Glutamatergic neuron (in vitro differentiated cells): Measurements from ENCODE around the gene ITGB5. TPM values are rescaled to one million over a fixed set of nuclear protein-coding genes. Genes with fewer than 3 reads are reported as not detected.

ENCODE experiments used
- DNase-seq: peaks from one replicate; pipeline ENCODE4 v3.0.0; 2022
- H3K27ac Mint-ChIP-seq: one replicate; pipeline ENCODE4 v1.8.0; 2020; ENCODE audit warnings: mild to moderate bottlenecking, mixed read lengths, inconsistent platforms; ENCODE audit not compliant: unreplicated experiment
- H3K27me3 Mint-ChIP-seq: one replicate; pipeline ENCODE4 v1.8.0; 2020; ENCODE audit warnings: mild to moderate bottlenecking, moderate library complexity, mixed read lengths, inconsistent platforms; ENCODE audit not compliant: unreplicated experiment
- H3K36me3 Mint-ChIP-seq: one replicate; pipeline ENCODE4 v1.8.0; 2020; ENCODE audit warnings: mild to moderate bottlenecking, mixed read lengths, inconsistent platforms; ENCODE audit not compliant: unreplicated experiment
- H3K4me1 Mint-ChIP-seq: one replicate; pipeline ENCODE4 v1.8.0; 2020; ENCODE audit warnings: mild to moderate bottlenecking, low read depth, mixed read lengths, inconsistent platforms; ENCODE audit not compliant: unreplicated experiment
- H3K4me3 Mint-ChIP-seq: one replicate; pipeline ENCODE4 v1.8.0; 2020; ENCODE audit warnings: mild to moderate bottlenecking, mixed read lengths, inconsistent platforms; ENCODE audit not compliant: unreplicated experiment
- H3K9me3 Mint-ChIP-seq: one replicate; pipeline ENCODE4 v1.8.0; 2020; ENCODE audit warnings: mild to moderate bottlenecking, moderate library complexity, mixed read lengths, inconsistent platforms; ENCODE audit not compliant: unreplicated experiment
- total RNA-seq: library from RNA; stranded (reverse); fragmentation: NEBNext Ultra II Directional; extraction: Animal tissue kit (Norgen Biotek cat#: 25700); gene quantifications from one replicate; pipeline ENCODE4 v1.2.1, GENCODE V29; 2021; ENCODE audit not compliant: unreplicated experiment
- TF ChIP-seq, protein P1 (sequence below): fragments of 200-600 bp; sonication (generic); IDR thresholded peaks from one replicate; pipeline ENCODE4 v1.5.0; 2021; ENCODE audit not compliant: partially characterized antibody, unreplicated experiment

The ITGB5 gene
- total RNA-seq, 1 donor from 2014 or later, result 12.8 TPM

DNA sequence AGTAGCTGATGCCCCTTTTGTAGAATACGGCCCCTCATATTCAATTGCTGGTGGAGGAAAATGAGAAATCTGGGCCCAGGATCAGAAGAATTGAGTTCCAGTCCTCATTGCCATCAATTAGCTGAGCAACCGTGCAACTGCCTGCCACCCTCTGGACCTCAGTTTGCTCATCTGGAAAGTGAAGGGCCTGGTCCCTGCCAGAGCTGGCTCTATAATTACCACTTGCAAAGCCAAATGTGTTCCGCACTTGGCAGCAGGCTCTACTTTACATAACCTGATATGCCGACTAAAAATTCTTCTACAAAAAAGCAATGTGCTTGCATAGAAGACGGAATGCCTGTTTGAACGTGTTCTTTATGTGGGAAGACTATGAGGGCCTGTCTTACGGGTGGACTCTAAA is 8.6 kb upstream of the ITGB5 start:
- H3K27me3 Mint-ChIP-seq, result no peaks in the 10 kb centered on the region
- H3K27ac Mint-ChIP-seq, result no peak overlapping the region
- peaks cover 2% of the 10 kb centered on the region for H3K9me3 Mint-ChIP-seq
- no peak overlapping the region for H3K4me3 Mint-ChIP-seq
- TF ChIP-seq, protein P1, sequence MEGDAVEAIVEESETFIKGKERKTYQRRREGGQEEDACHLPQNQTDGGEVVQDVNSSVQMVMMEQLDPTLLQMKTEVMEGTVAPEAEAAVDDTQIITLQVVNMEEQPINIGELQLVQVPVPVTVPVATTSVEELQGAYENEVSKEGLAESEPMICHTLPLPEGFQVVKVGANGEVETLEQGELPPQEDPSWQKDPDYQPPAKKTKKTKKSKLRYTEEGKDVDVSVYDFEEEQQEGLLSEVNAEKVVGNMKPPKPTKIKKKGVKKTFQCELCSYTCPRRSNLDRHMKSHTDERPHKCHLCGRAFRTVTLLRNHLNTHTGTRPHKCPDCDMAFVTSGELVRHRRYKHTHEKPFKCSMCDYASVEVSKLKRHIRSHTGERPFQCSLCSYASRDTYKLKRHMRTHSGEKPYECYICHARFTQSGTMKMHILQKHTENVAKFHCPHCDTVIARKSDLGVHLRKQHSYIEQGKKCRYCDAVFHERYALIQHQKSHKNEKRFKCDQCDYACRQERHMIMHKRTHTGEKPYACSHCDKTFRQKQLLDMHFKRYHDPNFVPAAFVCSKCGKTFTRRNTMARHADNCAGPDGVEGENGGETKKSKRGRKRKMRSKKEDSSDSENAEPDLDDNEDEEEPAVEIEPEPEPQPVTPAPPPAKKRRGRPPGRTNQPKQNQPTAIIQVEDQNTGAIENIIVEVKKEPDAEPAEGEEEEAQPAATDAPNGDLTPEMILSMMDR, result no peak
- H3K4me1 Mint-ChIP-seq, result peaks cover 4% of the 10 kb centered on the region
- no peak for DNase-seq
- no peaks in the 10 kb centered on the region for H3K36me3 Mint-ChIP-seq

DNA sequence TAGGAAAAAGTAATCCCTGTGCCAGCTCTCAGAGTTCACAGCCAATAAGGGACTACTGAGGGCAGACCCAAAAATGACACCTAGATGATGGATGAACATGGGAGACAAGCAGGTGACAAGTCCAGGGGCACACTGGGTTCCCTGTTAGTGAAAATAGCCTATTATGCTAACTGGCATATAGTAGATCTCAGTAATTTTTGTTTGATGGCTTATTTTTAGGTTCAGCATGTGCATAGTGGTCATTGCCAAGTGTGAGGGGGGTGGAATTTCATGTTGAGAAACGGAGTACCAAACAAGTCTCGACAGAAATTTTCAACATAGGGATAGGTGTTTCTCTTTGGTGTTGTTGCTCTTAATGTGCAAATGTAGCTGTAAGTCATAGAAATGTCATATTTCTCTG is 6.4 kb upstream of the ITGB5 start:
- Mint-ChIP-seq H3K4me3 (no peak overlapping the region), H3K4me1 (no peaks in the 10 kb centered on the region)
- TF ChIP-seq, protein P1, result no peak

GRCh38 chr3:124890573-124891190 is 3.5 kb upstream of the ITGB5 start:
- H3K27me3 Mint-ChIP-seq, result peaks cover 3% of the 10 kb centered on the region
- H3K36me3 Mint-ChIP-seq, result no peaks in the 10 kb centered on the region
- DNase-seq, result no peak
- no peak overlapping the region for H3K4me3 Mint-ChIP-seq
- H3K27ac Mint-ChIP-seq, result no peak overlapping the region
- peaks cover 3% of the 10 kb centered on the region for H3K4me1 Mint-ChIP-seq
- TF ChIP-seq, protein P1, result no peak
- peaks cover 2% of the 10 kb centered on the region for H3K9me3 Mint-ChIP-seq

More for the DNA sequence above, 6.4 kb upstream of the ITGB5 start:
- H3K36me3 Mint-ChIP-seq, result no peaks in the 10 kb centered on the region
- H3K27me3 Mint-ChIP-seq, result no peaks in the 10 kb centered on the region
- H3K9me3 Mint-ChIP-seq, result peaks cover 2% of the 10 kb centered on the region
- no peak overlapping the region for H3K27ac Mint-ChIP-seq
- DNase-seq, result no peak

- Mint-ChIP-seq H3K36me3 (no peaks in the 10 kb centered on the region), H3K4me1 (peaks cover 6% of the 10 kb centered on the region), H3K27ac (no peak overlapping the region), H3K9me3 (peaks cover 2% of the 10 kb centered on the region), H3K27me3 (peaks cover 3% of the 10 kb centered on the region), H3K4me3 (peak overlapping the region; percentile 71)
- TF ChIP-seq, protein P1, result no peak
- no peak for DNase-seq
Measured at GRCh38 chr3:124888482-124889441, 1.6 kb upstream of the ITGB5 start.

GRCh38 chr3:124887932-124888298 is 750 bp upstream of the ITGB5 start:
- H3K4me3 Mint-ChIP-seq, result peak overlapping the region; percentile 71
- H3K9me3 Mint-ChIP-seq, result peaks cover 2% of the 10 kb centered on the region
- no peaks in the 10 kb centered on the region for H3K36me3 Mint-ChIP-seq
- TF ChIP-seq, protein P1, result no peak
- peaks cover 5% of the 10 kb centered on the region for H3K27me3 Mint-ChIP-seq
- DNase-seq, result no peak
- H3K27ac Mint-ChIP-seq, result no peak overlapping the region
- peaks cover 6% of the 10 kb centered on the region for H3K4me1 Mint-ChIP-seq
